Natural killer cell treated with Interleukin-12 subunit alpha and Interleukin-12 subunit beta and Interleukin-15 and Interleukin-18, amount 100 ng/mL, for 72 hours (primary cell): Measurements from ENCODE around the gene TMEM266. TPM values are rescaled to one million over a fixed set of nuclear protein-coding genes. Genes with fewer than 3 reads are reported as not detected.

ENCODE experiments used
- ATAC-seq, 2 donors: fragments of 150-1000 bp; cut with Tn5 transposase in 1 of 2; sonication (Bioruptor Pico), chemical (Tn5 transposase) in 1 of 2; 2 replicates each; pipeline ENCODE4 v1.10.0; 2021
- DNase-seq: peaks from one replicate; pipeline ENCODE4 v3.0.0; 2022; ENCODE audit warnings: low spot score
- H3K27ac Mint-ChIP-seq, 2 donors: 1 replicate in 1 of 2; 2 replicates in 1 of 2; pipeline ENCODE4 v1.8.0; 2022; ENCODE audit warnings: mixed read lengths in 2 of 2, mild to moderate bottlenecking in 1 of 2, moderate library complexity in 1 of 2
- H3K27me3 Mint-ChIP-seq, 2 donors: 1 replicate in 1 of 2; 2 replicates in 1 of 2; pipeline ENCODE4 v1.8.0; 2022; ENCODE audit warnings: mixed read lengths in 2 of 2
- H3K36me3 Mint-ChIP-seq: one replicate; pipeline ENCODE4 v1.8.0; 2022; ENCODE audit warnings: mixed read lengths
- H3K4me1 Mint-ChIP-seq, 2 donors: 1 replicate in 1 of 2; 2 replicates in 1 of 2; pipeline ENCODE4 v1.8.0; 2022; ENCODE audit warnings: low read depth in 2 of 2, mixed read lengths in 2 of 2, mild to moderate bottlenecking in 1 of 2
- H3K4me3 Mint-ChIP-seq: one replicate; pipeline ENCODE4 v1.8.0; 2022; ENCODE audit warnings: mixed read lengths
- H3K9me3 Mint-ChIP-seq: 2 replicates; pipeline ENCODE4 v1.8.0; 2022; ENCODE audit warnings: mixed read lengths
- total RNA-seq, 2 donors: library from RNA; stranded (reverse); gene quantifications; one replicate each; pipeline ENCODE4 v1.2.3, GENCODE V29; 2022

The TMEM266 gene
- total RNA-seq, 2 donors from 2014 or later = 0.24 TPM; not detected in 1

DNA sequence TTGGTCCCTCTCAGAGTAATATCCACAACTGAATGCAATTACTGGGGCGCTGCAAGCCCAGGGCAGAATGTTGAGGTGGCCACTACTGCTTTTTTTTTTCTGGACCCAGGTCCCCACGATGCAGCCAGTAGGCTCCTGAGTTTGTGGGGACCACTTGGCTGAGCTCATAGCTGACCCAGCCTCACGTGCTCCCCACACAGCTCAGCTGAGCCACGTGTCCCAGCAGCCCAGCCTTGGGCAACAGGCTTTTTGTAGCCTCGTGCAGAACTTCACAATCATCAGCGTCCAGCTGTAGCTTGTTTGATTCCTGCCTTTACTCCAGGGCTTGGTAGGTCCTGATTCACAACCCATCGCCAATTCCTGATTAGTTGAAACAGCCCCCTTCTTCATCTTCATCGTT lies 134.1 kb downstream of the TMEM266 start:
- Mint-ChIP-seq H3K9me3 (no peaks in the 10 kb centered on the region), H3K27me3 (peaks cover 11 to 12% of the 10 kb centered on the region in 2 donors), H3K4me3 (no peak overlapping the region), H3K27ac (peak overlapping the region in 1 of 2 donors; percentile 69), H3K36me3 (no peaks in the 10 kb centered on the region), H3K4me1 (peaks cover 14 to 22% of the 10 kb centered on the region in 2 donors)
- ATAC-seq = no peak
- no peak for DNase-seq

DNA sequence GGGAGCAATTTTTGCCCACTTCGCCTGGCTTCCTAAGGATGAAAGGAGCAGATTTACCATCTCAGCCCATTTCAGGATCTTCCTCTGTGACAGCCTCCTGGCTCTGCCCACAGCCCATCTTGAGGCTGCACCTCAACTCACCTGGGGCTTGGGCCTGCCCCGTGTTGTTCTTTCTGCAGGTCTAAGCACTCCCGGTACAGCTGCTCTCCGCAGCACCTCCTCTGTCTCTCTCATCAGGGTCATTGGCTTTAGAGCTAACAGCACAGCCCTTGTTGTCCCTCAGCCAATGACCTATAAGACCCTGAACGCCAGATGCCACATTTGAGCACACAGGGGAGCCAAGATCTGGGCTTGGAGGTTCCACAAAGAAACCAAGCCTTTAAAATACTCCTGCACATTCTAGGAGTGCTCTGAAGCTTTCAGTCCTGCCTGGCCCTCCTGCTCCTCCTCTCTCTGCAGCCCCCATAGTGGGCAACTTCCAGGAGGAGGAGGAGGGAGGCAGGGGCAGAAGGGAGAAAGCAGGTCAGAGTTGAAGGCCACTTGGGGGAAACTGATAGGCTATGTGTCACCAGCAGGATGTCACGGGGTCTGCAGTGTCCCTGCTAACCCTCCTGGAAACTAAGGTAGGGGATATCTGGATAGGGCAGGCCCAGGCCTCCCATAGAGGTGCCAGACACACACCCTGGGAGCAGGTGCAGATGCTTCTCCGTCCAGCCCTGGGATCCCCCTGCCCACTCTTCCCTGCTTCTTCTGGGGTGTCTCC lies 135.9 kb downstream of the TMEM266 start:
- Mint-ChIP-seq H3K36me3 (no peaks in the 10 kb centered on the region), H3K4me3 (no peak overlapping the region), H3K9me3 (no peaks in the 10 kb centered on the region), H3K27me3 (peaks cover under 1 to 2% of the 10 kb centered on the region in 2 donors), H3K4me1 (peaks cover 7 to 16% of the 10 kb centered on the region in 2 donors), H3K27ac (peak overlapping the region in 1 of 2 donors; percentile 31)
- DNase-seq = no peak
- no peak for ATAC-seq

DNA sequence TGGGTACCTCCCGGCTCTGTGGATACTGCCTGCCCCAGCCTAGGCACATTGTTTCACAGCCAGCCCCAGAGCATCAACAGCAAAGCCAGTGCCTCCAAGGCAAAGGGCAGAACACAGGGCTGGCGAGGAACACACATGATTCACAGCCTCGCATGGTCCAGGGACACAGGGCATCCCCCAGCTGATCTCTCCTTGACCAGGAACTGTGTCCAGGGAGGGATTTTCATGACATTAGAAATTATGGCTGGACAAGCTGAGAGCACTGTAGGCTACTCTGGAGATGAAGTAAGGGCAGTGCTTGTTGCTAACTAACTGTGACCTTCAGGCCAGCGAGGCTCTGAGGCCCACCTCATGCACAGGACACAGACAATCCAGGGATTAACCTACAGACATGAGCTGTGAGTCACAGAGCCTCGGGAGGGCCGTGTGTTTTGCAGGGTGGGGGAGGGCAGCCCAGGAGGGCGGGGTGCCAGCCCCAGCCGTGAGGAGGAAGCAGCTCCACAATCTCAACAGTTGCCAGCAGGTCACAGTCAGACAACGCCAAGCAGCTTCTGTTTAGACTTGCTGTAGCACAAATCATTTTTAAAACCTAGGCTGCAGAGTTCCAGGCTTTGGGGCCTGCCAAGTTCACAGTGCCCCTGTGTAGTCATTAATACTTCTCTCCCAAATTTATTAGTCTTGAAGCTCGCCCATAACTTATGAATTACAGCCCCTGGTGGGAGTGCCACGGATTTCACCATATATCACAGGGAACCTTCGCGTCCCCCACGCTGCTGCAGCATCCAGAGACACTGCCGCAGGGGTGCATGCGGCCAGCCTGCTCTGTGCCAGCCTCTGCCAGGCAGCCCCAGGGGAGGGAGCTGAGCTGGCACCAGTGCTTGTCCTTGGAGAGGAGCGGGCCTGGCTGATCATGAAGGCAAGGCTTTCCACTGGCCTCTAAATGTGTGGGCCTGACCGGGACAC lies 136.8 kb downstream of the TMEM266 start:
- Mint-ChIP-seq H3K27ac (no peak overlapping the region), H3K4me1 (peaks cover 0 to 10% of the 10 kb centered on the region in 2 donors), H3K4me3 (no peak overlapping the region), H3K9me3 (no peaks in the 10 kb centered on the region), H3K27me3 (no peaks in the 10 kb centered on the region), H3K36me3 (no peaks in the 10 kb centered on the region)
- DNase-seq (no peak), ATAC-seq (no peak)

DNA sequence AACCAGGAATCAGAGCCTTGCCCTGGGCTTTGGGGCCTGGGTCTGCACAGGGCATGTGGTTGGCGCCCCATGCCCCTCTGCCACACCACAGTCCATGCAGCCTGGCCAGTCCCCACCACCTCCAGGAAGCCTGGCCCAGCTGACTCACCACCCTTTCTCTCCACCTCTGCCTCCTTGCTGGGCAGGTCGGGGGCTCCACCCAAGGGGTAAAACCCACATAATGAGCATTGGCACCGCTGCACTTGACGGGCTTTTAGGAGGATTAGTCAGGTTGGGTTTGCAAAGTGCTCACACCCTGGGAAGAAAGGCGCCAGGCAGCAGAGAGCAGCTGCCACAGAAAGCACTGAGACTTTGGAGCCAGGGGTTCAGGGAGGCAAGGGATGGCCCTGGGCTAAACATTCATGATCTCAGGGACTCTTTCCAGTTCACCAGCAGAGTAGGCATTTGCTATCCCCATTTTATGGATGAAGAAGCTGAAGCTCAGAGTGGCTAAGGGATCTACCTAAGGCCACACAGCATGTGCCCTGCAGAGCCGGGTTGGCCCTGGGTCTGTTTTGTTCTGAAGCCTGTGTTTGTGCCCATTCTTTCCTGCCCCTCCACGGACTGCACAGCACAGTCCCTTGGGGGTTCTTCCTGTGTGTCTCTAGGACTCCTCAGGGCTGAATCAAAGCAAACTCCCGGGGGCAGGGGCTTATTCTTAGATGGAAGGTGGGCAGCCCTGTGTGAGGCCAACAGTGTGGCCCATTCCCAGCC lies 138.1 kb downstream of the TMEM266 start:
- Mint-ChIP-seq H3K36me3 (no peaks in the 10 kb centered on the region), H3K4me1 (peaks cover 0 to 10% of the 10 kb centered on the region in 2 donors), H3K27ac (peak overlapping the region in 1 of 2 donors; percentile 31), H3K4me3 (no peak overlapping the region), H3K27me3 (no peaks in the 10 kb centered on the region), H3K9me3 (no peaks in the 10 kb centered on the region)
- DNase-seq (no peak), ATAC-seq (peak; percentile 43 to 48)

DNA sequence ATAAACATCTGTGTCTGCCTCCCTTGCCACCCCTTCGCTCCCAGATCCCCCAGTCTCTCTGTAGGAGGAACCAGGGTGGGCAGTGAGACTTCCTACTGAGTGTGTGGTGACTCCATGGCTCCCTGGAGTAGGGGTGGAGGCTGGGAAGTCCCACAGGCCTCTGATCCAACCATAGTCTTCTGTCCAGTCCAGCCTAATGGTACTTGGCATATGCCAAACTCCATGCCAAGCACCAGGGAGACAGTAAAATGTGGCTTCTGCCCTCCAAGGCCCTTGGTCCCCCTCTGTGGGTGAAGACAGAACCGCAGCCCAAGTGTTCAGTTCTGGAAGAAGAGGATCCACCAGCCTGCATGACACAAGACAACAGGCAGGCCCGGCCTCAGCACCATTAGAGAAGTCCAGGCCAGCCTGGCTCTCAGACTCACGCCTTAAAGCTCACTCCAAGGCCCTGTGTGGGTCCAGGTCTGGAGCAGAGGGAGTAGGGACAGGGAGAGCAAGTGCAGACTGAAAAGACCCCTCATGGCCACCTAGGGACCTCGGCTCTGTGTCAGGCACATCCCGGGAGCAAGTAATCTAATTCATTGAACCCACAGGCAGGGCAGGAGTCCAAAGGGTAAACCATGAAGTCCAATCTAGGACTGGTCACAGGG lies 138.8 kb downstream of the TMEM266 start:
- H3K27ac Mint-ChIP-seq = peak overlapping the region in 1 of 2 donors; percentile 31

DNA sequence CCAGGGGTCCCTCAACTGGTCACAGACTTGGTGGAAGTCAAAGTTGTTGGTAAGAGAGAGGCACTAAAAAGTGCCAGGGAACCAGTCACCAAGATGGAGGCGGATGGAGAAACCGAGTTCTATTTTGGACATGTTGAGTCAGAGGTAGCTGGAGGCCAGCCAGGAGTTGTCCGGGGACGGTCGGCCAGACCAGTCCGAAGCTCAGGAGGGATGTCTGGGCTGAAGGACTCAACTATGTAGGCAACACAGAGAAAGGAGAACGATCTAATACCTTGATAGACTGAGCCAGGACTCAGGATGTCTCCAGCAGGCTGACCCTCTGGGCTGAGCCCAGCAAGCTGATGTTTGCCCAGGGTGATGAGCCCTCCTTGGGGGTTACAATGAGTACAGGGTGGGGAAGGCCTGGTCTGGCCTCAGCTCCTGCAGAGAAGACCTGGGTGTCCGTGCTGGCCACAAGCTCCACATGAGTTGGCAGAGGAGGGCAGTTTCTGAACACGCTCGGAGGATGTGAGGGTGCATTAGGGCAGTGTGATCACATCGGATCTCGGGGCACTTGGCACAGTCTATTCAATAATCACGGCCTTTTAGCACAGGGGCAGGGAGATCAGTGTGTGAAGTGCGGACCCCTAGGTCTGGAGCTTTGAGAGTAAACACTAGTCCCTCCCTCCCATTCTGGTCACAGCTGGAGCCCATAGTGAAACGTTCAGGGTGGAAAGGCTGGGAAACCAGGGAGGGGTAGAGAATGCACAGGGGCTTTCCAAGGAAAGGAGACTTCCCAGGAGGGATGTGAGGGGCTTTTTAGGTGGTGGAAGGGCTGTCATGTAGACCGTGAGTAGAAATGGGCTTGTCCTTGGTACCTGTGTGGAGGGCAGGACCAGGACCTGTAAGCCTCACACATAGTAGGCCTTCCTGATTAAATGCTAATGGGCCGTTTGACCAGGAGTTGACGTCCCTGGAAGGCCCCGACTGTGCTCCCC lies 139.6 kb downstream of the TMEM266 start:
- Mint-ChIP-seq H3K4me1 (peaks cover 0 to 10% of the 10 kb centered on the region in 2 donors), H3K27ac (peak overlapping the region in 1 of 2 donors; percentile 44), H3K4me3 (no peak overlapping the region), H3K27me3 (no peaks in the 10 kb centered on the region), H3K36me3 (no peaks in the 10 kb centered on the region), H3K9me3 (no peaks in the 10 kb centered on the region)
- ATAC-seq (no peak), DNase-seq (no peak)

More for the DNA sequence above, 138.8 kb downstream of the TMEM266 start:
- DNase-seq (no peak), ATAC-seq (no peak)
- no peaks in the 10 kb centered on the region for H3K36me3 Mint-ChIP-seq
- no peaks in the 10 kb centered on the region for H3K27me3 Mint-ChIP-seq
- H3K4me1 Mint-ChIP-seq = peaks cover 0 to 10% of the 10 kb centered on the region in 2 donors
- no peaks in the 10 kb centered on the region for H3K9me3 Mint-ChIP-seq
- no peak overlapping the region for H3K4me3 Mint-ChIP-seq

DNA sequence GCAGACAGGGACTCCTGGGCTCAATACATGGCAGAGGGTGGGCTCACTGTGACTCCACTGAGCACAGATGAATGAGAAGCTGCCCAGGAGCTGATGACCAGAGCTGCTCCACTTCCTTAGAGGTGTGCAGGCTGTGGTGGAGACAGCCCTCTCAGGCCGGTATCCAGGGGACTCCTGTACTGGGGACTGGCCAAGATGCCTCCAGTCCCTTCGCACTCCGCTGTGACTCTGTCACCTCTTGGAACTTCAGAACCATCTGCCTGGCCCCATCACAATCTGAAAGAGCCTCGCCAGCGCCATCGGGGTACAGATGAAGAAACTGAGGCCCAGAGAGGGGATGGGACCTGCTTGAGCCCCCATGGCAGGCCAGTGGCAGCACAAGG lies 140.3 kb downstream of the TMEM266 start:
- ATAC-seq (no peak), DNase-seq (no peak)
- H3K36me3 Mint-ChIP-seq = no peaks in the 10 kb centered on the region
- H3K27me3 Mint-ChIP-seq = no peaks in the 10 kb centered on the region
- H3K9me3 Mint-ChIP-seq = no peaks in the 10 kb centered on the region
- H3K4me3 Mint-ChIP-seq = no peak overlapping the region
- H3K4me1 Mint-ChIP-seq = peaks cover 0 to 10% of the 10 kb centered on the region in 2 donors
- no peak overlapping the region for H3K27ac Mint-ChIP-seq

DNA sequence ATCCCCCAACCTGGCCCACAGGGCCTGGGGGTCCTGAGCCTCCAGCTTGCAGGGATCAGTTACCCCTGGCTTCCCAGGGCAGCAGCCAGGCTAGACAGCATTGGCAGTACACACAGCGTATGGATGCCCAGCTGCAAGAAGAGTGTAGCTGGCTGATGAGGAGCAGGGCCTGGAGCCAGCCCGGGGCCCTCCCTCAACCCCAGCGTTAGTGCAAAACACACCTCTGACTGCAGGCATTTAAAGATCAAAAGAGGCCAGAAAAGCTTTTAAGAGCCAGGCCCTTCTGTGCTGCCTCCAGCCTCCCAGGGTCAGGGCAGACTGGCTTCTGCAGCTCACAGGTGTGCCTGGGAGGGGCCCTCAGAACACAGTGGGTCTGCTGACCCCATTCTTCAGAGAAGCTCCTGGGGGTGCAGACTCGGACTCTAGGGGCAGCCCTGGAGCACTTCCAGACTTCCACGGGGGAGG lies 140.9 kb downstream of the TMEM266 start:
- Mint-ChIP-seq H3K4me1 (peaks cover 0 to 10% of the 10 kb centered on the region in 2 donors), H3K36me3 (no peaks in the 10 kb centered on the region), H3K4me3 (no peak overlapping the region), H3K9me3 (no peaks in the 10 kb centered on the region), H3K27me3 (no peaks in the 10 kb centered on the region), H3K27ac (no peak overlapping the region)
- ATAC-seq (no peak), DNase-seq (no peak)

DNA sequence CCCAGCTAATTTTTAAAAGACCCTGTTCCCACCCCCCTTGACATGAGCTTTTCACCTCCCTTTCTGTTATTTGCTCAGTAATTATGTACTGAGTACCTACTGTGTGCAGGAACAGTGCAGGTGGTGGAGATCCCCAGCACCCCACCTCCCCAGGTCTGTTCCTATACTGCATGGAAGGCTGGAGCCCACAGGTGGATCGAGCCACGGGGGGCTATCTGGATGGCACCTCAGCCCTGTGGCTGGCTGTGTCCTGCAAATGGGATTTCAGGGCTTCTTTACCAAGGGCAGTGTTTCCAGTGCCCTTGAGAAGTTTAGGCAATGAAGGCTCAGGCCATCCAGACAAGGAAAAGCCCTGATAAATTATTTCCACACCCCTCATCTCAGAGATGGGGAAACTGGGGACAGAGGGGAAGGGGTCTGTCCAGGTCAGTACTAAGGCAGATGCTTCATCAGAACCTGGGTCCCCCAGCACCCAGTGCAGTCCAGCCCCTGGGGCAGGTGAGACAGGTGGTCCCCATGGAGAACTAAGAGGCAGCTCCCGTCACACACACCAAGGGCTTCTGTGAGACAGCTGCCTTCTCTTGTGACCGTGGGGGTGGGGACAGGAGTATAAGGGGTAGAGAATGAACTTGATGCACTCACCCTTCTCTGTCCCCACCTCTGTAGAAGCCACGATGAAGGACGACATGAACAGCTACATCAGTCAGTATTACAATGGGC lies 141.9 kb downstream of the TMEM266 start:
- peaks cover 0 to 10% of the 10 kb centered on the region in 2 donors for H3K4me1 Mint-ChIP-seq
- ATAC-seq (no peak), DNase-seq (no peak)
- no peaks in the 10 kb centered on the region for H3K27me3 Mint-ChIP-seq
- no peak overlapping the region for H3K4me3 Mint-ChIP-seq
- no peaks in the 10 kb centered on the region for H3K9me3 Mint-ChIP-seq
- H3K36me3 Mint-ChIP-seq = no peaks in the 10 kb centered on the region
- H3K27ac Mint-ChIP-seq = no peak overlapping the region

DNA sequence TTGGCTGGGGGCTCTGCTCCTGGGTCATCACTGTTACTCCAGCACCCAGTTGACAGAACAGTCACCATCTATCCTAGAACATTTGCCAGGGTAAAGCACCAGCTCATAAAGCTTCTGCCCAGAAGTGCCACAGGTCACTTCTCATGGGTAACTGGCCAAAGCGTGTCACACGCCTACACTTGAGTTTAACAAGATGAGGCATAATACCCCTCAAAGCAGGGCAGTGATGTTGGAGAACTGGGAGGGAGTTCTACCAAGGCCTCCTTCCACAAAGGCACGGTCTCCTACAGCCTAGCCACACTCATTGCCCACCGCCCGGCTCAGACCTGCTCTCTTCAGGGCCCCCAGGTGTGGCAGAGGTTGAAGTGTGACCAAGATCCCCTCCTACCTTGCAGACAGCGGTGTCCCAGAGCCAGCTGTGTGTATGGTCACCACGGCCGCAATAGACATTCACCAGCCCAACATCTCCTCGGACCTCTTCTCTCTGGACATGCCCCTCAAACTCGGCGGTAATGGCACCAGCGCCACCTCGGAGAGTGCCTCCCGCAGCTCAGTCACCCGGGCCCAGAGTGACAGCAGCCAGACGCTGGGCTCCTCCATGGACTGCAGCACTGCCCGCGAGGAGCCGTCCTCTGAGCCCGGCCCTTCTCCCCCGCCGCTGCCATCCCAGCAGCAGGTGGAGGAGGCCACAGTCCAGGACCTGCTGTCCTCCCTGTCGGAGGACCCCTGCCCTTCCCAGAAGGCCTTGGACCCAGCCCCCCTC lies 143.7 kb downstream of the TMEM266 start:
- ATAC-seq (no peak), DNase-seq (no peak)
- no peak overlapping the region for H3K4me3 Mint-ChIP-seq
- no peaks in the 10 kb centered on the region for H3K27me3 Mint-ChIP-seq
- H3K36me3 Mint-ChIP-seq = no peaks in the 10 kb centered on the region
- peaks cover 0 to 12% of the 10 kb centered on the region in 2 donors for H3K4me1 Mint-ChIP-seq
- no peak overlapping the region for H3K27ac Mint-ChIP-seq
- no peaks in the 10 kb centered on the region for H3K9me3 Mint-ChIP-seq

DNA sequence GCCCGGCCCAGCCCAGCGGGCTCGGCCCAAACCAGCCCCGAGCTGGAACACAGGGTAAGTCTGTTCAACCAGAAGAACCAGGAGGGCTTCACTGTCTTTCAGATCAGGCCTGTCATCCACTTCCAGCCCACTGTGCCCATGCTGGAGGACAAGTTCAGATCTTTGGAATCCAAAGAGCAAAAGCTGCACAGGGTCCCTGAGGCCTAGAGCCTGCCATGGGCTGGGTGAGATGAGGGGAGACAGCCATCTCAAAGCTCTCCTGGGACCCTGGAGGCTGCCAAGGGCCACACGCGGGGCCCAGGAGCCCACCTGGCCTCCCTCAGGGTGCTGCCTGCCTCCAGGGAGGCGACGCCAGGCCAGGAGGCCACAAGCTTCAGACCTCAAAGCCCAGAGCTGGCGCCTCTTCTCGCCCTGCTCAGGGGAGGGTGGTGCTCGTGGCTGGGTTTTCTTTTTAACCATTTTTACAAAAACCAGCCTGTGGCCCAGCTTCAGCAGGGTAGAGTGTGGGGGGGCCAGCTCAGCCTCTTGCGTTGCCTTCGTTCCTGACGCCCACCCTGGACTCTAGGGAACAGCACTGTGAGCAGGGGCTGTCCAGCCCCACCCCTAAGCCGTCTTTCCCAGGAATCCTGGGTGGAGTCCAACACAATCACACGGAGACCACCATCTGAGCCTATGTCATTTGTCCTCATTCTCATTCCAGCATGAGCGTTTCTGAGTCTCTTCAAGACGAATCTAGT lies 144.5 kb downstream of the TMEM266 start:
- ATAC-seq = no peak
- Mint-ChIP-seq H3K27me3 (no peaks in the 10 kb centered on the region), H3K4me3 (no peak overlapping the region), H3K36me3 (no peaks in the 10 kb centered on the region), H3K27ac (no peak overlapping the region), H3K4me1 (peaks cover 0 to 8% of the 10 kb centered on the region in 2 donors), H3K9me3 (no peaks in the 10 kb centered on the region)
- DNase-seq = no peak
